Measurements from ENCODE around the gene ATRNL1. TPM values are rescaled to one million over a fixed set of nuclear protein-coding genes. Genes with fewer than 3 reads are reported as not detected.

The ATRNL1 gene
- polyA plus RNA-seq, 1 of the 3 experiments (the other 2 are of a cell fraction), result 0.67 TPM

- no peak overlapping the region for H3K9ac ChIP-seq
- ChIA-PET POLR2A (no interaction called here), CTCF (interaction anchor here (0.8 to 1.2 kb wide), 3 partner anchors 8 to 204 kb away, joined by 3 to 5 read pairs (median 3); no protein-coding TSS in a partner anchor)
Observed at GRCh38 chr10:115084277-115084850, 8.8 kb upstream of the ATRNL1 start.

More at GRCh38 chr10:115084277-115084850, 8.8 kb upstream of the ATRNL1 start:
- H4K20me1 ChIP-seq (ENCODE audit: insufficient read depth), result no peaks in the 10 kb centered on the region
- H3K4me2 ChIP-seq, result no peak overlapping the region
- H3K9me2 ChIP-seq, result 0 out of 2 replicates have a peak, but pooled peaks cover 3% of the 10 kb centered on the region
- H3K27ac ChIP-seq (ENCODE audit: low read depth in 2 of 2, low read length in 1 of 2), result peak overlapping the region in 1 of 2 experiments; percentile 76; a peak in 2 of 4 replicates
- 59% methylated on average over 5 of the region's 5 CpGs for WGBS (ENCODE audit: low lambda C conversion rate)
- no peak overlapping the region for H3K4me3 ChIP-seq (ENCODE audit: low read depth in 2 of 2, low read length in 1 of 2)
- H3F3A ChIP-seq (replicated peaks; ENCODE audit: insufficient read depth), result no peaks in the 10 kb centered on the region
- peaks cover 0 to 7% of the 10 kb centered on the region in 2 experiments; a peak in 2 of 4 replicates for H3K4me1 ChIP-seq (ENCODE audit: control insufficient read depth in 1 of 2, insufficient read depth in 2 of 2, low read depth in 1 of 2, low read length in 1 of 2)
- DNase-seq, result peak; percentile 42
- H2AFZ ChIP-seq (ENCODE audit: low read depth), result 0 out of 2 replicates have a peak overlapping the region, but pooled peaks have one; percentile 1
- no peaks in the 10 kb centered on the region for H3K36me3 ChIP-seq (replicated peaks in 1 of 2; ENCODE audit: control insufficient read depth in 1 of 2, insufficient read depth in 2 of 2, low read length in 1 of 2)
- no peaks in the 10 kb centered on the region for H3K9me3 ChIP-seq
- H3K27me3 ChIP-seq (ENCODE audit: insufficient read depth), result no peaks in the 10 kb centered on the region
- no peak for TF ChIP-seq GATA2 (CRISPR knock-in tag; IDR thresholded peaks at IDR 0.05)
- peak in 1 of 2 experiments; percentile 54; a peak in 1 of 4 replicates for TF ChIP-seq EP300 (IDR thresholded peaks at IDR 0.05; ENCODE audit: borderline replicate concordance in 1 of 2, low read depth in 1 of 2, low read length in 1 of 2)
- peak; percentile 30; the same call in 1 of the 2 replicates for TF ChIP-seq TCF12 (IDR thresholded peaks at IDR 0.05)
- no peak for TF ChIP-seq PBX3 (IDR thresholded peaks at IDR 0.05)
- TF ChIP-seq MXI1 (IDR thresholded peaks at IDR 0.05; ENCODE audit: low read depth, low read length), result no peak
- TF ChIP-seq REST (IDR thresholded peaks at IDR 0.05; ENCODE audit: low read depth, low read length), result no peak
- no peaks in the 10 kb centered on the region for H3K79me2 ChIP-seq (ENCODE audit: insufficient read depth)
